GM21576 (cell line): ENCODE results near the gene TNKS1BP1.
"Not testable (repeated sequence)": the region's sequence is repeated elsewhere in the genome, so short reads cannot be mapped to it uniquely, and the experiment has no call there.

Source experiments
- ATAC-seq: cut with Tn5 transposase; IDR thresholded peaks from one replicate; pipeline ENCODE4 v1.9.1; 2021; ENCODE audit warnings: mild to moderate bottlenecking, moderate library complexity; ENCODE audit not compliant: unreplicated experiment

TNKS1BP1 gene

DNA sequence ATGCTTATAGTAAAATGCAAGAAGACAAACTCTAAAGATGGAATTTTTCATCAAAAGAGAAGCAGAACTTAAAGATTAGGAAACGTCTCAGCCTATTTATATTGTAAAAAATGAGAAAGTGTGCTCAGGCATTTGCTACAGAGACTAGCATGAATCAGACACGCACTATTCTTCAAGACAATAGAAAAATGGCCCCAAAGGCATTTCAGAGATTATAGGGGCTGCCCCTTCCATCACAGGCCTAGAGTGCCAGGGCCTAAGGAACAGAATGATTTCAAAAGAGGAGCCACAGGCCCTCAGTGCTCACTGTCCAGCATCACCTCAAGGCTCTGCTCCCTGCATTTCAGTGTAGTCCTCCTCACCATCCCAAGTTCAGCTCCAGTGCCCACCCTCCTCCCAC is 27.5 kb downstream of the TNKS1BP1 start:
- ATAC-seq: no peak

DNA sequence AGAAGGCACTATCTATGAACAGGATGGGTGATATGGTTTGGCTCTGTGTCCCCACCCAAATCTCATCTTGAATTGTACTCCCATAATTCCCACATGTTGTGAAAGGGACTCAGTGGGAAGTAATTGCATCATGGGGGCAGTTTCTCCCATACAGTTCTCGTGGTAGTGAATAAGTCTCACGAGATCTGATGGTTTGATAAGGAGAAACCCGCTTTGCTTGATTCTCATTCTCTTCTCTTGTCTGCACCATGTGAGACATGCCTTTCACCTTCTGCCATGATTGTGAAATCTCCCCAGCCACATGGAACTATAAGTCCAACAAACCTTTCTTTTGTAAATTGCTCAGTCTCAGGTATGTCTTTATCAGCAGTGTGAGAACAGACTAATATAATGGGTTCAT is 28.5 kb downstream of the TNKS1BP1 start:
- not testable (repeated sequence) for ATAC-seq

DNA sequence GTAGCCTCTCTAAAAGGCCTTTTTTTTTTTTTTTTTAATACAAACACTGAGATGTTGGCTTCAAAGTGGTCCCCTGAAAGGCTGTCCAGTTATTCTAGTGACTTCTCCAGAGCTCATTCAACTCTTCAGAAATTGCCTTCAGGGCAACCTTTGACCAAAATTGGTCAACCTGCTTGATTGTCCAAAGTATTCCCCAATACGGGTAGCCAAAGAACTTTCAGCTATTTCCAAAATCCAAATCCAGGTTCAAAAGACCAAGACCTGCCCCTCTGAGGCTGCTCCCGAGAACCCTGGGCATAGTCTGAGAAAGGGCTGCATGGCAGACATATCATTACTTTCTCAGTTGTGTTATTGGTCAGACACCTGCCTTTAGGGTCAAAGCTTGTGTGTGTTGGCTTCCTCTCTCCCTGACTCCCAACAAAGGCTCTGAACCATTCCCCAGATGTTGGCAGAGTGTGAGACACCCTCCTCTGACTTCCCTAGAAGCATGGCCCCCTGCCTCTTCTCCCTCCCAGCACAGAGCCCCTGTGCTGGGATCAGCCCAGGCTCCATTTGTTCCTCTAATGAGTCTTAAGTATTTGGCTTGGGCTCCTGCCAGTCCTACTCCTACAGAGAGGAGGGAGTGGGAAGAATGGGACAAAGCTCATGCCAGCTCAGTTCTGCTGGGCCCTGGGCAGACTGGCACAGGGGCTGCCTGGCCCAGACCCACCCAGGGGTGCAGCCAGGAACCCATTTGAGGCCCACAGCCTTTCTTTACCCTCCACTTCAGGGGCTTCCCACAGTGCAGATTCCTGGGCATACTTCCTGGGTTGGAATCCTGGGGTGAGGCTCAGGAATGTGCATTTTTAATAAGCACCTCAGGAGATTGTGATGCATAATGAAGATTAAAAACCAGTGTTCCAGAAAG is 30.3 kb downstream of the TNKS1BP1 start:
- no peak for ATAC-seq

DNA sequence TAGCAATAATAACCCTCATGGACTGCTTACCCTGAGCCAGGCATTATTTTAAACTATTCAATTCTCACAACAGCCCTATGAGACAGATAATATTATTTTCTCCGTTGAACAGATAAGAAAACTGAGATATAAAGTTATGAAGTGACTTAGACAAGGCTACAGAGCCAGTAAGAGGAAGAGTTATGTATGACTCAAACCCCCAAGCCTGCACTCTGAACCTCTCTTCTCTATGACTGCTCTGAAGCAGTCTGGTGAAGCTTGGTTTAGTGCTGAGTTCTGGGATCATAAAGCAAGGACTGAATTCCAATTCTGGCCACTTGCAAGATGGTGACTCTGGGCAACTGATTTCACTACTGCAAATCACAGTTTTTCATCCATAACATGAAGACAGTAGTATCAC is 34.5 kb downstream of the TNKS1BP1 start:
- no peak for ATAC-seq

DNA sequence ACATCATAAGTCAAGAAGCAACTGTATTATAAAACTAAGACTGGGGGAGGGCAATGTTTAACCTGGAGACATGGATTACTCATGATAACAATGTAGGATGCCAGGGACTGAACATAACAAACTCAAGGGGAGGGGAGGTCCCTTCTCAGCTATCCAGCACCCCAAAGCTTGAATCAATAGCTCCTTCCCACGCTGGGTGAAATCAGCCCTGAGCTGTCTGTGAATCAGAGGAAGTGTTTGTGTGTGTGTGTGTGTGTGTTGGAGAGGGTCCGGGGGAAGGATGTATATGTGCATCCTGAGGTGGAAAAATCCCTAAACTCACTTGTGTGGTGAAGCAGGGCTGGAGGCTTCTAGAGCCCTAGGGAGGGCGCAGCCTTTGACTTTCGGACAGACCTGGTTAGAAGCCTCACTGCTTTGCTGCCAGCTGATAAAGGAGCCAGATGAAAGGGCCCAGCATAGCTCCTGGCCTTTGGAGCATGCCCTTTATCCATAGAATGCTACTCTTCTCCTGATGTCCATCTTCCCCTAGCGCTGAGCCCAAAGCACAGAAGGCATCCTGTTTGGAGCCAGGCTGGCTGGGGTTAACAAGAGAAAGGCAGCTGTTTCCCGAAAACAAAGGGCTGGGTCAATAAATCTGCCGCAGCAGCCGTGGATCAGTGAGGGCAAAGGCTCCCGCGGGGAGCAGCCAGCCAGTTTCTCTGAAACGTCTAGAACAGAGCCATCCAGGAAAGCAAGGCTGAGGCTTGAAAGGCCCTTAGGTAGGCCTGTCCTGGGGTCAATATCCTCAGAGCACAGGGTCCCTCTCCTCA is 35.8 kb downstream of the TNKS1BP1 start:
- no peak for ATAC-seq

DNA sequence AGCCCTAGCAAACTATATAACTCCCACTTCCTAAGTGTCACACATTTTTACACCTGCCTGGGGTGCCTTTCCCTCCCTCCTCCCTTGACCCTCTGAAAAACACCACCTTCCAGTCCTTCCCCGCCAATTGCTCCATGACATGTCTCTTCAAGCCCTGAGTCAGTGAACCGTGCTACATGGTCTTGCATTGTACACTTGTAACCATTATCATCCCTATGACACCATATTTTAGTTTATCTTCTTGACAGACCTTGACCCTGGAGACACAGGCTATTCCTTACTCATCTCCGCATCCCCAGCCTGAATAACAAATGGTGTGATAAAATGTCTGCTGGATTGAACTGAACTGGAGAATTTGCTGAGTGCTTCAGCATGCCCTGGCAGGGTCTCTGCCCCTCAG is 36.9 kb downstream of the TNKS1BP1 start:
- ATAC-seq: no peak

DNA sequence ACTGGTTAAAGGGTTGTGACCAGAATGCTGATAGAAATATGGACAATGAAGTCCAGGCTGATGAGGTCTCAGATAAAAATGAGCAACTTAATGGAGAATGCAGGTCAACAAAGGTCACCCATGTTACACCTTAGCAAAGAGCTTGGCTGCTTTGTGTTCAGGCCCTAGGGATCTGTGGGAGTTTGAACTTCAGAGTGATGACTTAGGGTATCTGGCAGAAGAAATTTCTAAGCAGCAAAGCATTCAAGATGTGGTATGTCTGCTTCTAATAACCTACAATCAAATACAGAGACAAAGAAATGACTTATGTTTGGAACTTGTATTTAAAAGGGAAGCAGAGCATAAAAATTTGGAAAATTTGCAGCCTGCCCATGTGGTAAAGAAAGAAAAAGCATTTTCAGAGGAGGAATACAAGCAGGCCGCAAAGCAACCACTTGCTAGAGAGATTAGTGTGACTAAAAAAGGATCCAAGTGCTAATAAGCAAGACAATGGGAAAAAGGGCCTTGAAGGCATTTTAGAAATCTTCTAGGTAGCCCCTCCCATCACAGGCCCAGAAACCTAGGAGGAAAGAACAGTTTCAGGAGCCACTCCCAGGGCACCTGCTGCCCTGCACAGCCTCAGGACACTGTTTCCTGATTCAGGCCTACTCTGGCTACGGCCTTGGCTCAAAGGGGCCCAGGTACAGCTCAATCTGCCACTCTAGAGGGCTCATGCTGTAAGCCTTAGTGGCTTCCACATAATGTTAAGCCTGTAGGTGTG is 41.3 kb downstream of the TNKS1BP1 start:
- ATAC-seq: no peak

DNA sequence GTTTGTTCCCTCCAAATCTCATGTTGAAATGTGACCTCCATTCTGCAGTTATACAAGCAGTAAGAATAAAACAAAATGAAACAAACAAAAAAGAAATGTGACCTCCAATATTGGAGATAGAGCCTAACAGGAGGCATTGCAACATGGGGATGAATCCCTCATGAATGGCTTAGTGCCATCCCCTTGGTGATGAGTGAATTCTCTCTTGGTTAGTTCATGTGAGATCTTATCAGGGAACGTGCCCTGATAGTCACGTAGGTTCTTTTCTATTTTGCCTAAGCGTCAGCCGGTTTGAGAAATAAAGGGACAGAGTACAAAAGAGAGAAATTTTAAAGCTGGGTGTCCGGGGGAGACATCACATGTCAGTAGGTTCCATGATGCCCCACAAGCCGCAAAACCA is 43.2 kb downstream of the TNKS1BP1 start:
- ATAC-seq: not testable (repeated sequence)

DNA sequence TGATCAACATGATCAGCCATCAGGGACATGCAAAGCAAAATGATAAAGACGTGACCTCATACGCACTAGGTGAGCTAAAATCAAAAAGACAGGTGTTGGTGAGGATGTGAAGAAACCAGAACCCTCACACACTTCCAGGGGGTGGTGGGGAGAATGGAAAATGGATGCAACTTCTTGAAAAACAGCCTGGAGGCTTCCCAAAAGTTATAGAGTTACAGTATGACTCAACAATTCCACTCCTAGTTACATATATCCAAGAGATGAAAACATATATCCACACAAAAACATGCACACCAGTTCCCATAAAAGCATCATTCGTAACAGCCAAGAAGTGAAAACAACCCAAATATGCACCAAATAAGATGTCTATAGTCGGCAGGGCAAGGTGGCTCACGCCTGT is 45.6 kb downstream of the TNKS1BP1 start:
- no peak for ATAC-seq

DNA sequence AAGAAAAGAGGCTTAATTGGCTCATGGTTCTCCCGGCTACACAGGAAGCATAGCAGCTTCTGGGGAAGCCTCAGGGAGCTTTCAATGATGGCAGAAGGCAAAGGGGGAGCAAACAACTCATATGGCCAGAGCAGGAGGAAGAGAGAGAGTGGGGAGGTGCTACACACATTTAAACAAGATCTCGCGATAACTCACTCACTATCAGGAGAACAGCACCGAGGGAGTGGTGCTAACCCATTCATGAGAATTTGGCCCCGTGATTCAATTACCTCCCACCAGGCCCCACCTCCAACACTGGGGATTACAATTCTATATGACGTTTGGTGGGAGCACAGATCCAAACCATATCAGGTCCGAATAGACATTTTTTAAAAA is 46.0 kb downstream of the TNKS1BP1 start:
- no peak for ATAC-seq

DNA sequence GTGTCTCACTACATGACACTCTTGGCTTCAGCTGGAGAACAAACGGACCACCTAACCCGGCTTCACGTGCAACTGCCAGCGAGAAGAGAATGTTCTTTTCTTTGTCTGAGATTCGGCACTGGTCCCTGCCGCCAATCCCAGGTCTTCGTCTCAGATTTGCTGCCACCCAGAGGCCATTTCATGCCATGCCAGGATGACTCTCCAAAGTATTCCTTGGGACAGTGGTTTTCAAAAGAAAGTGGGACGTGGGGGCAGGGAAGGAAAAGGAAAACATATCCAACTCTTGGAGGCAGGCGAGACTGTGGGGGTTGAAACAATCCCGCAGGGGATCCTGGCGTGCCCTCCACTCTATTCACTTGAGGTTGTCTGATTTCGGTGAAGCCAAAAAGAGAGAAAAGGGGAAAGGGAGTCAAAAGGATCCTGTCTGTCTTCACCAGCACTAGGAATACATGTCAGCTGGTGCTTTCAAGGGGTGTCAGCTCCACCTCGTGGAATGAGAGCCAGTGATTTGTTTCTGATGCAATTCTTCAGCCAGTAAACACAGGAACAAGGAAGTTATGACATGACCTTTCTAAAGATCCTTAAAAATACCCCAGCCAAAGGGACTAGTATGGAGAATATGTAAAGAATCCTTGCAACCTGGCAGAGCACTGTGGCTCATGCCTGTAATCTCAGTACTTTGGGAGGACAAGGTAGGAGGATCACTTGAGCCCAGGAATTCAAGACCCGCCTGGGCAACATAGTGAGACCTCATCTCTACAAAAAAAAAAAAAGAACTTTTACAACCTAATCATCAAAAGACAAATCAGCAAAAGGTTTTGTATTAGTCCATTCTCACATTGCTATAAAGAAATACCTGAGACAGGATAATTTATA is 46.7 kb downstream of the TNKS1BP1 start:
- ATAC-seq: peak; percentile 78

DNA sequence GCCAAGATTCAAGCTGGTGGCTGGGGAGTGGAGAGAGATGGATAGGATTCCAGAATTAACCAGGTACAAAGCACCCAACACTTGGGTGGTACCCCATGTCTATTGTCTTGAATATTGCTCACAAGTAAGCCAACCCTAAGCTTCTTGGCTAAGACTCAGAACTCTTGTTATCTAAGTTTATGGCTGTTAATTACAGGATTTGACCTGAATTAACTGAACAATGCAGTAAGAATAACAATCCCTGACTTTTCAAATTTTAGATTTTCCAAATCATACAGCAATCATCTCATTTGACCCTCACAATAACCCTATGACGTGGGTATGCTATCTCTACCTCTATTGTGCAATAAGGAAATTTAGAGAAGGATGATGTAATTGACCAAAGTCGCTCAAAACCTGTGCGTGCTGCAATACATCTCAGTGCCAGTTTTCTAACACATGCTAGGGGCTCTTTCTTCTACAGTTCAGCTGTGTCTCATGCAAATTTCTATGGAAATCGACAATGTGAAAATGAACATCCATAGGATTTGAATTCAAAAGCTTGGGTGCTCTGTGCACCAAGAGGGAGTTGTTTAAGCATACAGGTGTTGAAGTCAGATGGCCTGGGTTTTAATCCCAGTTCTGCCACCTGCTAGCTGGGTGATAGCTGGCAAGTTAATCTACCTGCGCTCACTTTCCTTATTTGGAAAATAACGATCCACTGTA is 47.6 kb downstream of the TNKS1BP1 start:
- no peak for ATAC-seq

DNA sequence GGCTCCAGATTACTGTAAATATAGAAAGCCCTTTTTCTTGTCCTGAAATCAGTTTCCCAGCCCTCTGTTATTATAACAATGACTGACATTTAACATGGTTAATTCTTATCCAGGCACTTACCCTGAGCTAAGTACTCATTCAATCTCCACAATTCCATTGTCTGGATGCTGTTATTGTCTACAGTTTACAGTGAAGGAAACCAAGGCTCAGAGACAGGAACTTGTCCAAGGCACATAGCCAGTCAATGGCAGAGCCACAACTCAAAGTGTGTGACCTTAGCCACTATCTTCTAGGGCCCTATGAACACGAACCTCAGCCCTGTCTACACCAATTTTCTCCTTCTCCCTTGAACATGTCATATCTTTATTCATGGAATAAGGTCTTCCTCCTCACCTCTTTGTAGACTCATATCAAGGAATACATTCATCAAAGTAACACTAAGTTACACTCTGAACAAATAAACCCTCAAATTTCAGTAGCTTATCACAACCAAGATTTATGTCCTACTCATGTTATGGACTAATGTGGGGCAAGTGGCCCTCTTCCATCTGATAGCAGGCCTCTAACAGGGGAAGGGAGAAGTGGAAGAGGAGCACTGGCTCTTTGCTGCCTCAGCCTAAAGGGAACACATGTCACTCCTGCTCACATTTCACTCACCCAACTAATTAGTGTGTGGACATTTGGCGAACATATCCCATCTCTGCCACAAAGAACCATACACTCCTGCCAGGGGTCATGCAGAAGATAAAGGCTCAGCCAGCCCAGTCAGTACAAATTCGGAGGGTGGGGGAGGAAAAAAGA is 48.4 kb downstream of the TNKS1BP1 start:
- no peak for ATAC-seq

DNA sequence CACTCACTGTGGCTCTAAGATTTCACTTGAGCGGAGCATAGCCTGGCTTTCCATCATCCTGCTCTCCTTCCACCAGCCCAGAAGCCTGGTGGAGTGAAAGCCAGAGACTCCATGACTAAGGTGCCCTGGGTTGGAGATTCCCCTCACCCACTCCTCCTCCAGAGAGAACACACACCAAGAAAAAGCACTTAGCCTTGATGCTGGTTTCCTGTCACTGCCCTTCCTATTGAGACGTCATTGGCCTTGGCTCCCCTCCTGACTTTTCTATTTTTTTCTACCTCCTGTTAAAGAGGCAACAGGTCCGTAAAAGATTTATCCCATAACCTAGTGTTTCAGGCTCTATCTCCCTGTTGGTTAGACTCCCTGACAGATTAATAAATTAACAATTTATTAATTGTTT is 49.2 kb downstream of the TNKS1BP1 start:
- no peak for ATAC-seq

DNA sequence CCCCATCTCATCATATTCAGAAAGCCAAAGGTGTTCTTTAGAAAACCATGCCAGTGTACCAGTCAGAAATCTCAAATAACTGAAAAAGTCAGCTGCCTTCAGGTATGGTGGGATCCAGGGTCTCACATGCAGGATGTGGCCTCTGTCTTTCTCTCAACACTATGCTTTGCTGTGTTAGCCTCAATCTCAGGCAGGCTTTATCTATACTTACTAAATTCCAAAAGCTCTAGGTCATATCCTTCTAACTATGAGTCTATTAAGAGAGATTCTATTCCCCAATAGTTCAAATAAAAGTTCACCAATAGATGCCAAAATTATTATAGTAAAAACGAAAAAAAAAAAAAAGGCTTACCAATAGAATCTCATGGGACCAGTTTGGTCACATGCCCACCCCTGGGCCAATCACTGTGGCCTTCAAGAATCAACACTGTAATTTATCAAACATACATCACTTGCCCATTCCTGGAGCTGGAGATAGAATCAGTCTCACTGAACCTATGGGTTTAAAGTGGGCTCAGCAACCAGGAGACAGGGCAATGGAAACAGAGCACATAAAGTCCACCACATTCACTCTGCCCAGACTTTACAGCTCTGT is 49.8 kb downstream of the TNKS1BP1 start:
- ATAC-seq: no peak

DNA sequence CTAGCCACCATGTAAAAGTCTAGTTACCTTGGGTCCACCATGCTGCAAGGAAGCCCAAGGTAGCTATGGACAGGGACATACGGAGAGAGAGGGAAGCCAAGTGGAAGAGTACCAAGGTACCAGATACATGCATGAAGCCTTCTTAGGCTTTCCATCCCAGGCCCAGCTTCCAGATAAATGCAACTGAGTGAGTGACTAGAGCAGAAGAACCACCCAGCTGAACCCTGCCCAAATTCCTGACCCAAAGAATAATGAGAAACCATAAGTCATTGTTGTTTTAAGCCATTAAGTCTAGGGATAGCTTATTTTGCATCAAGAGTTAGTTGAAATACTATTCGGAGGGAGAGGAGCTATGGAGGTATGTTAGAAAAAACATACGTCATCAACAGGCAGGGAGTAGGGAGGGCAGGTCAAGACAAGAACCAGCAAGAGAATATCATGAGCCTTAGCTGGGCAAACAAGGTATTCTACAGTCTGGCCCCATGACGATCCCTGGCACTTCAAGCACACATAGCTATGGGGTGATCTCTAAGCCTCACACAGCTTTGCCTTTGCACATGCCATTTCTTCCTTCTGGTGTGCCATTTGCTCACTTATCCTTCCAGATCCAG is 51.2 kb downstream of the TNKS1BP1 start:
- ATAC-seq: no peak

DNA sequence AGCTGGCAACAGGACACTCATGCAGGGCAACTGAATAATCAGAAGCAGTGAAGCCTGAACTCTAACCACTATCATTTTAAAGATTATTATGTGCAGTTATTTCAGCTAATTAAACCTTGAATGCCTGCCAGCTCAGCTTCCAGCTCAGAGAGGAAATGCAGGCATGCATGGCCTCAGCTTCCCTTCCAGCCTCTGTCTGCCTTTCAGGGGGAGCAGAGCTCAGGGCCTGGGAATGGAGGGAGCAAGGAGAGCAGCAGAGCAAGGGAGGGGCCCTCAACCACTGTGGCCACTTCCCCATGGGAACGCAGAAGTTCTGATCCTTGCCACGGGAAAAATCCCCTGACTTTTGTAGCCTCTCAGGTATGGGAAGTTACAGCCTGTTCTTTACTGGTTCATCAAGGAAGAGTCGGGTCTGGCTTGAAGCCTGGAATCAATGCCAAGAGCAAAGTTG is 55.2 kb downstream of the TNKS1BP1 start:
- no peak for ATAC-seq

DNA sequence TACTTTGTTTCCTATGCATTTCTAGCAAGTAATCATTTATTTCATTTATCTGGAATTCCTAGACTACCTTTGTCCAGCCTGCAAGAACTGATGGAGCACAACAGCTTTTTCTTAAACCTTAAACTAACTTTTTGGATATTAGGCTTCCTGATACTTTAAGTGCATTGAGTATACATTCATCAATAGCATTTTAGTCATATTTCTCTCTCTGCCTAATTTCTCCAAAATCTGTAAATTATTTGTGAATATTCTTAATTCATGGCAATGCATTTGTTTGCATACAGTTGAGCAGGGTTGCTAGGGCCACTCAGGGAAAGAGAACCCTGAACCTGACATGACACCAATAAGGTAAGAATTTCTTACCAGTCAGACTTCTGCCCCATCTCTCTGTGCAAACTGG is 58.6 kb downstream of the TNKS1BP1 start:
- no peak for ATAC-seq
